CD4-positive, alpha-beta T cell (primary cell): ENCODE data around the gene SLC22A5. TPM values are rescaled to one million over a fixed set of nuclear protein-coding genes. Genes with fewer than 3 reads are reported as not detected.

Experiments used
- ATAC-seq: fragments of 200-7000 bp; cut with Tn5 transposase; one replicate; pipeline ENCODE4 v1.10.0; 2022; ENCODE audit warnings: mild to moderate bottlenecking; ENCODE audit not compliant: poor library complexity
- CTCF ChIA-PET: fragments of 350-600 bp; sonication (Branson Sonifier 250); formaldehyde crosslinking; loops from one replicate; lab custom pipeline; 2021; ENCODE audit warnings: antibody characterized with exemption, inconsistent platforms; lab: Charles Lee
- POLR2A ChIA-PET: fragments of 350-600 bp; sonication (Branson Sonifier 250); formaldehyde crosslinking; loops from one replicate; lab custom pipeline; 2021; ENCODE audit warnings: antibody characterized with exemption, inconsistent platforms; lab: Charles Lee
- DNase-seq, 14 experiments: peaks; one replicate each; pipeline ENCODE4 v3.0.0-alpha.2; 2013 to 2020; ENCODE audit warnings: mixed read lengths in 2 of 14
- H3K27ac ChIP-seq, 2 donors: one replicate each; pipeline versions ENCODE4 v1.5.1 to v1.7.0; 2013; ENCODE audit warnings: low read length in 2 of 2, low read depth in 1 of 2, mild to moderate bottlenecking in 1 of 2
- H3K27me3 ChIP-seq, 2 experiments: 1 replicate in 1 of 2; 2 replicates in 1 of 2; pipeline versions ENCODE4 v1.6.1 to v1.7.0; 2013; ENCODE audit warnings: low read length in 2 of 2, control low read depth in 1 of 2, mild to moderate bottlenecking in 1 of 2, moderate library complexity in 1 of 2; ENCODE audit not compliant: insufficient read depth in 2 of 2, control insufficient read depth in 1 of 2
- H3K36me3 ChIP-seq: one replicate; pipeline ENCODE4 v1.6.1; 2013; ENCODE audit warnings: low read length, control low read depth; ENCODE audit not compliant: insufficient read depth
- H3K4me1 ChIP-seq: one replicate; pipeline ENCODE4 v1.6.1; 2013; ENCODE audit warnings: low read length, control low read depth; ENCODE audit not compliant: insufficient read depth
- H3K4me3 ChIP-seq: one replicate; pipeline ENCODE4 v1.5.1; 2013; ENCODE audit warnings: mild to moderate bottlenecking, low read length, moderate library complexity
- H3K9me3 ChIP-seq, 2 experiments: 1 replicate in 1 of 2; 2 replicates in 1 of 2; pipeline versions ENCODE4 v1.6.1 to v1.7.0; 2013; ENCODE audit warnings: low read length in 2 of 2, mild to moderate bottlenecking in 2 of 2, control low read depth in 1 of 2, moderate library complexity in 1 of 2; ENCODE audit not compliant: control insufficient read depth in 1 of 2, insufficient read depth in 1 of 2
- H3K27ac Mint-ChIP-seq: one replicate; pipeline ENCODE4 v1.8.0; 2020; ENCODE audit warnings: mixed read lengths
- H3K27me3 Mint-ChIP-seq: one replicate; pipeline ENCODE4 v1.8.0; 2021; ENCODE audit warnings: mixed read lengths
- H3K36me3 Mint-ChIP-seq: one replicate; pipeline ENCODE4 v1.8.0; 2021; ENCODE audit warnings: low read depth, mixed read lengths
- H3K4me1 Mint-ChIP-seq: one replicate; pipeline ENCODE4 v1.8.0; 2021; ENCODE audit warnings: low read depth, mixed read lengths
- H3K4me3 Mint-ChIP-seq: one replicate; pipeline ENCODE4 v1.8.0; 2020; ENCODE audit warnings: mild to moderate bottlenecking, mixed read lengths
- H3K9me3 Mint-ChIP-seq: one replicate; pipeline ENCODE4 v1.8.0; 2020; ENCODE audit warnings: mixed read lengths
- CTCF ChIP-seq: fragments of 200-600 bp; IDR thresholded peaks from one replicate; pipeline ENCODE4 v1.8.0; 2022; ENCODE audit warnings: antibody characterized with exemption, mild to moderate bottlenecking
- intact Hi-C, 2 experiments: fragments of 100-400 bp; cut with DNase I in 1 of 2; cut with micrococcal nuclease in 1 of 2; formaldehyde crosslinking; loops; one replicate each; pipeline versions ENCODE4 v1.15.1 to v1.9.0; 2023 to 2025; cut with DNase I, micrococcal nuclease
- total RNA-seq, 174 experiments: library from RNA in 2 of 174; stranded (reverse) in 2 of 174; gene quantifications; one replicate each; pipeline ENCODE4 v1.2.3 and lab custom pipeline; 2021 to 2026

The SLC22A5 gene
- total RNA-seq, 2 experiments from 2014 or later = 4.3 to 4.5 TPM

- no peak overlapping the region for H3K27ac Mint-ChIP-seq
- Histone ChIP-seq H3K36me3 (peaks cover 6% of the 10 kb centered on the region), H3K9me3 (no peaks in the 10 kb centered on the region), H3K27me3 (no peaks in the 10 kb centered on the region), H3K4me1 (peaks cover 35% of the 10 kb centered on the region), H3K4me3 (no peak overlapping the region), H3K27ac (no peak overlapping the region)
- TF ChIP-seq CTCF = no peak
- H3K4me3 Mint-ChIP-seq = no peak overlapping the region
- H3K36me3 Mint-ChIP-seq = peaks cover 9% of the 10 kb centered on the region
- no peak for ATAC-seq
- peak in 2 of 14 experiments; percentile 55 to 65 for DNase-seq
- POLR2A ChIA-PET = interaction anchor here (1.1 to 6.4 kb wide), 6 partner anchors 19 to 111 kb away, joined by 3 to 94 read pairs (median 16); partner anchors contain the start of gene IRF1
- H3K9me3 Mint-ChIP-seq = no peaks in the 10 kb centered on the region
- CTCF ChIA-PET = interaction anchor here (1.1 to 7.1 kb wide), 3 partner anchors 23 to 113 kb away, joined by 3 to 104 read pairs (median 3); no protein-coding TSS in a partner anchor
- H3K4me1 Mint-ChIP-seq = peaks cover 35% of the 10 kb centered on the region
- intact Hi-C loops = loop anchor here (2.0 to 10.0 kb wide), 5 partner anchors 23 to 495 kb away; partner anchors contain the start of gene IL3 (in 1 of the 2)
- H3K27me3 Mint-ChIP-seq = no peaks in the 10 kb centered on the region
Measured at GRCh38 chr5:132387640-132388117, 18.2 kb downstream of the SLC22A5 start.

GRCh38 chr5:132388244-132389050 is 18.9 kb downstream of the SLC22A5 start:
- no peak for ATAC-seq
- Histone ChIP-seq H3K4me1 (peaks cover 42% of the 10 kb centered on the region), H3K36me3 (peaks cover 6% of the 10 kb centered on the region), H3K4me3 (no peak overlapping the region), H3K27me3 (no peaks in the 10 kb centered on the region), H3K27ac (no peak overlapping the region), H3K9me3 (no peaks in the 10 kb centered on the region)
- no peak for DNase-seq
- intact Hi-C loops = loop anchor here (5.0 to 10.0 kb wide), 4 partner anchors 34 to 494 kb away; partner anchors contain the start of gene IL3 (in 1 of the 2)
- Mint-ChIP-seq H3K4me3 (no peak overlapping the region), H3K4me1 (peaks cover 43% of the 10 kb centered on the region), H3K36me3 (peaks cover 13% of the 10 kb centered on the region), H3K27me3 (no peaks in the 10 kb centered on the region), H3K27ac (no peak overlapping the region), H3K9me3 (no peaks in the 10 kb centered on the region)
- CTCF ChIA-PET = interaction anchor here (1.1 to 7.1 kb wide), 2 partner anchors 22 to 112 kb away, joined by 3 to 104 read pairs; no protein-coding TSS in a partner anchor
- POLR2A ChIA-PET = interaction anchor here (1.1 to 6.4 kb wide), 6 partner anchors 18 to 110 kb away, joined by 3 to 94 read pairs (median 16); partner anchors contain the start of gene IRF1
- TF ChIP-seq CTCF = no peak

GRCh38 chr5:132389051-132389331 is 19.5 kb downstream of the SLC22A5 start:
- Mint-ChIP-seq H3K4me3 (no peak overlapping the region), H3K27me3 (no peaks in the 10 kb centered on the region), H3K27ac (no peak overlapping the region)

More at GRCh38 chr5:132389051-132389331, 19.5 kb downstream of the SLC22A5 start:
- ATAC-seq (no peak), DNase-seq (no peak)
- no peak for TF ChIP-seq CTCF
- H3K36me3 Mint-ChIP-seq = peaks cover 18% of the 10 kb centered on the region
- Histone ChIP-seq H3K4me1 (peaks cover 46% of the 10 kb centered on the region), H3K27ac (no peak overlapping the region), H3K4me3 (no peak overlapping the region), H3K36me3 (peaks cover 6% of the 10 kb centered on the region), H3K9me3 (no peaks in the 10 kb centered on the region), H3K27me3 (no peaks in the 10 kb centered on the region)
- H3K9me3 Mint-ChIP-seq = no peaks in the 10 kb centered on the region
- intact Hi-C loops = loop anchor here (5.0 to 10.0 kb wide), 4 partner anchors 33 to 493 kb away; partner anchors contain the start of gene IL3 (in 1 of the 2)
- ChIA-PET POLR2A (interaction anchor here (2.1 to 6.4 kb wide), 3 partner anchors 22 to 110 kb away, joined by 5 to 94 read pairs (median 27); no protein-coding TSS in a partner anchor), CTCF (interaction anchor here (7.1 kb wide), 1 partner anchor 111 kb away, joined by 104 read pairs; no protein-coding TSS in a partner anchor)
- H3K4me1 Mint-ChIP-seq = peaks cover 43% of the 10 kb centered on the region
